H1 (cell line): Measurements from ENCODE around the gene FAM83G.

Source experiments
- ATF2 ChIP-seq: IDR thresholded peaks from 2 replicates; pipeline ENCODE4 v1.6.1; 2012; ENCODE audit warnings: low read length, inconsistent platforms
- BRCA1 ChIP-seq: IDR thresholded peaks from 2 replicates; pipeline ENCODE4 v1.6.1; 2012; ENCODE audit warnings: low read depth, low read length, improper control_type of control experiment
- EP300 ChIP-seq, 2 experiments: IDR thresholded peaks; 1 replicate in 1 of 2; 2 replicates in 1 of 2; pipeline ENCODE4 v1.6.1; 2011 to 2012; ENCODE audit warnings: low read depth in 2 of 2, low read length in 2 of 2, mild to moderate bottlenecking in 2 of 2, borderline replicate concordance in 1 of 2, inconsistent platforms in 1 of 2, moderate library complexity in 1 of 2
- GABPA ChIP-seq: IDR thresholded peaks from 2 replicates; pipeline ENCODE4 v1.6.1; 2011; ENCODE audit warnings: mild to moderate bottlenecking, low read length, moderate library complexity, borderline replicate concordance; ENCODE audit not compliant: insufficient read depth
- GTF2F1 ChIP-seq: IDR thresholded peaks from 2 replicates; pipeline ENCODE4 v1.6.1; 2012; ENCODE audit warnings: low read depth, low read length, improper control_type of control experiment, borderline replicate concordance
- JUN ChIP-seq: IDR thresholded peaks from 2 replicates; pipeline ENCODE4 v1.6.1; 2011; ENCODE audit warnings: low read depth, mild to moderate bottlenecking, improper control_type of control experiment, low read length
- RFX5 ChIP-seq: IDR thresholded peaks from 2 replicates; pipeline ENCODE4 v1.6.1; 2011; ENCODE audit warnings: low read depth, low read length, improper control_type of control experiment, borderline replicate concordance
- YY1 ChIP-seq: IDR thresholded peaks from 2 replicates; pipeline ENCODE4 v1.6.1; 2011; ENCODE audit warnings: low read depth, mild to moderate bottlenecking, low read length
- TF ChIP-seq, protein P1 (sequence below), 3 experiments: IDR thresholded peaks; 1 replicate in 2 of 3; 2 replicates in 1 of 3; pipeline versions ENCODE4 v1.5.1 to v1.6.1; 2011; ENCODE audit warnings: low read length in 3 of 3, mild to moderate bottlenecking in 3 of 3, inconsistent platforms in 2 of 3, low read depth in 1 of 3, moderate library complexity in 1 of 3; ENCODE audit not compliant: insufficient read depth in 1 of 3; ENCODE audit errors: control extremely low read depth in 1 of 3

DNA sequence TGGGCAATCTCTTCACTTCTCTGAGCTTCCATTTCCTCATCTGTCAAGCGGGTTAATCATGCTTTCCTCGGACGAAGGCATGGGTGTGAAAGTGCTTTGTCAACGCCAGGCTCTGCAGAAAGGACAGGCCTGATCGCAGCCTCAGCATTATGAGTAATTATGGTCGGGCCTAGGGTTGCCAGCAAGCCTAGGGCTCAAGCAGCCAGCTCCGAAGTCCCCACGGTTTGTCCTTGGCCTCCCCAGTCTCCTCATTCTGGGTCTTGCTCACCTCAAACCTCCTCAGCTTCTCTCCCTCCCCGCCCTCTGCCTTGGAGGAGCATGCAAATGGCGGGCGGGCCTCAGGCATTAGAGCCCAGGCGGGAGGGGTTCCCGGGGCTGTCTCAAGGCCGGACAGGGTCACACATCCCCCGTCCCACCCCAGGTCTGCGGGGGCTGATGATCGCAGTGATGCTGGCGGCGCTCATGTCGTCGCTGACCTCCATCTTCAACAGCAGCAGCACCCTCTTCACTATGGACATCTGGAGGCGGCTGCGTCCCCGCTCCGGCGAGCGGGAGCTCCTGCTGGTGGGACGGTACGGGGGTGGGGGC is 10.2 kb upstream of the FAM83G start:
- TF ChIP-seq, protein P1, sequence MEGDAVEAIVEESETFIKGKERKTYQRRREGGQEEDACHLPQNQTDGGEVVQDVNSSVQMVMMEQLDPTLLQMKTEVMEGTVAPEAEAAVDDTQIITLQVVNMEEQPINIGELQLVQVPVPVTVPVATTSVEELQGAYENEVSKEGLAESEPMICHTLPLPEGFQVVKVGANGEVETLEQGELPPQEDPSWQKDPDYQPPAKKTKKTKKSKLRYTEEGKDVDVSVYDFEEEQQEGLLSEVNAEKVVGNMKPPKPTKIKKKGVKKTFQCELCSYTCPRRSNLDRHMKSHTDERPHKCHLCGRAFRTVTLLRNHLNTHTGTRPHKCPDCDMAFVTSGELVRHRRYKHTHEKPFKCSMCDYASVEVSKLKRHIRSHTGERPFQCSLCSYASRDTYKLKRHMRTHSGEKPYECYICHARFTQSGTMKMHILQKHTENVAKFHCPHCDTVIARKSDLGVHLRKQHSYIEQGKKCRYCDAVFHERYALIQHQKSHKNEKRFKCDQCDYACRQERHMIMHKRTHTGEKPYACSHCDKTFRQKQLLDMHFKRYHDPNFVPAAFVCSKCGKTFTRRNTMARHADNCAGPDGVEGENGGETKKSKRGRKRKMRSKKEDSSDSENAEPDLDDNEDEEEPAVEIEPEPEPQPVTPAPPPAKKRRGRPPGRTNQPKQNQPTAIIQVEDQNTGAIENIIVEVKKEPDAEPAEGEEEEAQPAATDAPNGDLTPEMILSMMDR (IDR thresholded peaks at IDR 0.05; ENCODE audit: control extremely low read depth in 1 of 3, insufficient read depth in 1 of 3, low read depth in 1 of 3, low read length in 3 of 3): no peak
- TF ChIP-seq ATF2: no peak
- TF ChIP-seq EP300 (IDR thresholded peaks at IDR 0.05; ENCODE audit: borderline replicate concordance in 1 of 2, low read depth in 2 of 2, low read length in 2 of 2): no peak
- TF ChIP-seq GABPA: no peak
- no peak for TF ChIP-seq JUN
- no peak for TF ChIP-seq GTF2F1
- TF ChIP-seq BRCA1: no peak
- no peak for TF ChIP-seq RFX5
- TF ChIP-seq YY1: no peak
